GM23248 (cell line): ENCODE data around the gene SYNE3. TPM values are rescaled to one million over a fixed set of nuclear protein-coding genes. Genes with fewer than 3 reads are reported as not detected.

Source experiments
- DNase-seq: peaks from one replicate; pipeline ENCODE4 v3.0.0-alpha.2; 2015
- H2AFZ ChIP-seq: fragments of 200-600 bp; sonication (generic); 2 replicates; pipeline ENCODE4 v1.6.1; 2016; ENCODE audit warnings: antibody characterized with exemption
- H3F3A ChIP-seq: fragments of 200-600 bp; sonication (generic); 2 replicates; pipeline ENCODE4 v1.6.1; 2016; ENCODE audit warnings: mild to moderate bottlenecking, antibody characterized with exemption, mixed run types; ENCODE audit not compliant: insufficient read depth
- H3K27ac ChIP-seq: fragments of 200-600 bp; sonication (generic); 2 replicates; pipeline ENCODE4 v1.5.1; 2016; ENCODE audit warnings: mild to moderate bottlenecking
- H3K27me3 ChIP-seq: fragments of 200-600 bp; sonication (generic); replicated peaks from 2 replicates; pipeline ENCODE4 v1.6.1; 2016; ENCODE audit warnings: mild to moderate bottlenecking; ENCODE audit not compliant: insufficient read depth
- H3K36me3 ChIP-seq: fragments of 200-600 bp; sonication (generic); 2 replicates; pipeline ENCODE4 v1.6.1; 2016; ENCODE audit warnings: low read depth, mild to moderate bottlenecking
- H3K4me1 ChIP-seq: fragments of 200-600 bp; sonication (generic); 2 replicates; pipeline ENCODE4 v1.6.1; 2016; ENCODE audit warnings: mild to moderate bottlenecking; ENCODE audit not compliant: insufficient read depth
- H3K4me2 ChIP-seq: fragments of 200-600 bp; sonication (generic); one replicate; pipeline ENCODE4 v1.6.1; 2016; ENCODE audit warnings: mild to moderate bottlenecking; ENCODE audit not compliant: unreplicated experiment
- H3K4me3 ChIP-seq: fragments of 200-600 bp; sonication (generic); 2 replicates; pipeline ENCODE4 v1.5.1; 2016; ENCODE audit warnings: mild to moderate bottlenecking
- H3K79me2 ChIP-seq: fragments of 200-600 bp; sonication (generic); 2 replicates; pipeline ENCODE4 v1.6.1; 2016; ENCODE audit warnings: mild to moderate bottlenecking; ENCODE audit not compliant: insufficient read depth
- H3K9ac ChIP-seq: fragments of 200-600 bp; sonication (generic); 2 replicates; pipeline ENCODE4 v1.6.1; 2016; ENCODE audit warnings: mild to moderate bottlenecking
- H3K9me2 ChIP-seq: fragments of 200-600 bp; sonication (generic); 2 replicates; pipeline ENCODE4 v1.6.1; 2016; ENCODE audit warnings: mixed run types, mild to moderate bottlenecking, moderate library complexity; ENCODE audit not compliant: insufficient read depth
- H3K9me3 ChIP-seq: fragments of 200-600 bp; sonication (generic); one replicate; pipeline ENCODE4 v1.6.1; 2017; ENCODE audit warnings: low read depth
- H4K20me1 ChIP-seq: fragments of 200-600 bp; sonication (generic); 2 replicates; pipeline ENCODE4 v1.6.0; 2016; ENCODE audit not compliant: insufficient read depth
- EZH2 ChIP-seq: fragments of 200-600 bp; sonication (generic); IDR thresholded peaks from 2 replicates; pipeline ENCODE4 v1.6.1; 2018; ENCODE audit warnings: antibody characterized with exemption, mild to moderate bottlenecking; ENCODE audit not compliant: insufficient read depth, poor library complexity, severe bottlenecking
- EZH2phosphoT487 ChIP-seq: fragments of 200-600 bp; sonication (generic); IDR thresholded peaks from 2 replicates; pipeline ENCODE4 v1.6.1; 2018; ENCODE audit warnings: antibody characterized with exemption, moderate library complexity, mild to moderate bottlenecking, low read depth; ENCODE audit not compliant: insufficient read depth
- WGBS, 2 experiments: methylation state at CpG; one replicate each; pipeline ENCODE4 v1.1.6; 2015 to 2017; ENCODE audit warnings: low lambda C conversion rate in 2 of 2, low coverage in 1 of 2; ENCODE audit errors: missing lambda C conversion rate in 2 of 2; 5-methylcytosine and 5-hydroxymethylcytosine counted together
- in situ Hi-C: fragments of 300-500 bp; cut with MboI; formaldehyde crosslinking; loops from 2 replicates; pipeline ENCODE4 v1.15.0; 2020
- polyA plus RNA-seq: library from polyadenylated mRNA; unstranded; fragments of >200 nt; fragmentation: Nextera tagmentation; extraction: Ambion mirVana; gene quantifications from 2 replicates; pipeline ENCODE4 v1.2.1, GENCODE V29; 2016
- total RNA-seq: library from RNA; depleted of rRNA; stranded (reverse); fragments of >200 nt; shearing (Covaris generic); gene quantifications from 2 replicates; pipeline ENCODE4 v1.2.3, GENCODE V29; 2014

SYNE3 gene
- total and polyA plus RNA-seq, 2 experiments from 2014 or later, result 1.2 to 4.8 TPM

DNA sequence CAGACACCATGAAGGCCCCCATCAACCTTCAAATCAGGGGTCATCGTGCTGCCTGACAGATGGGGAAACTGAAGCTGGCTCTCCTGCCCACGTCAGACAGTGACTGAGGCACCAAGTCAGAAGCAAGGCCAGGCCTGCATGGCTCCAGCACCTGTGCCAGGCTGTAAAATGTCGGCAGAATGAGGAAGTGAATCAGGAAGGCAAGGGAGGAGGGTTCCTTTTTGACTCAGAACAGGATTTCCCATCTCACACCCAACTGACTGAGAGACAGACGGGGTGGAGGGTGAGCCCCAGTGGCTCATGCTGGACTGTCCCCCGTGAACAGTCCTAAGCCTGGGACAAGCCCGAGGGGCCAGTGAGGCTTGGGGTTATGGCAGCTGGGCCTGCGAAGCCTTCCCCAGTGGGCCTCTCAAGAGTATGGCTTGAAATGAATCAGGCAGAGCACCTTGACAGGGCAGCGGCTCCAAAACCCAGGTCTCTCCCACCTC, 20.9 kb downstream of the SYNE3 start:
- WGBS, 2 experiments, result 80 to 89% methylated on average over 8 of the region's 8 CpGs
- Histone ChIP-seq H3K9me2 (no peaks in the 10 kb centered on the region), H3K4me3 (no peak overlapping the region), H3K4me2 (peak overlapping the region; percentile 1), H3K9me3 (no peaks in the 10 kb centered on the region), H3K79me2 (no peaks in the 10 kb centered on the region), H3K27ac (no peak overlapping the region), H2AFZ (no peak overlapping the region), H3K36me3 (no peaks in the 10 kb centered on the region), H3K9ac (no peak overlapping the region), H3F3A (no peaks in the 10 kb centered on the region; the same call in 1 of the 2 replicates), H3K4me1 (peaks cover 20% of the 10 kb centered on the region), H3K27me3 (no peaks in the 10 kb centered on the region), H4K20me1 (no peaks in the 10 kb centered on the region)
- no peak for TF ChIP-seq EZH2
- no peak for TF ChIP-seq EZH2phosphoT487
- no peak for DNase-seq
- in situ Hi-C loops, result no loop called here

DNA sequence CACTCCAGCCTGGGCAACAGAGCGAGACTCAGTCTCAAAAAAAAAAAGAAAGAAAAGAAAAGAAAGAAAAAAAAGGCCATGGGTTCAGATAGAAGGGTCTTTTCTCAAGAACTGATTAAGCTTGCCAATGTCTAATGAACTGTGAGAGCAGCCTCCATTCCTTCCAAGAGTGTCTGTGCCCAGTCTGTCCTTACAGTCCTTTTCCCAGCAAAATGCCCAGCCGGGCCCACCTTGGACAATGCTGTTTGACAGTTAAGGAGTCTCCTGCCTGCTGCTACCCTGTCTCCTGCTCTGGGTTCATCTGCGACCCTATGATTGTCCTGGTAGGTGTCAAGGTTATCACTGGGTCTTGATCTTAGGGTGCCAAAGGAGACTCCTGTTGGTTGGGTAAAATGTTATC, 21.4 kb downstream of the SYNE3 start:
- Histone ChIP-seq H4K20me1 (no peaks in the 10 kb centered on the region), H3K4me3 (no peak overlapping the region), H3K4me1 (peaks cover 17% of the 10 kb centered on the region), H3K4me2 (no peak overlapping the region), H2AFZ (no peak overlapping the region), H3K36me3 (no peaks in the 10 kb centered on the region), H3F3A (no peaks in the 10 kb centered on the region), H3K27ac (no peak overlapping the region), H3K27me3 (no peaks in the 10 kb centered on the region), H3K79me2 (no peaks in the 10 kb centered on the region), H3K9ac (no peak overlapping the region), H3K9me2 (no peaks in the 10 kb centered on the region), H3K9me3 (no peaks in the 10 kb centered on the region)
- in situ Hi-C loops, result no loop called here
- DNase-seq, result no peak
- TF ChIP-seq EZH2phosphoT487 (no peak), EZH2 (no peak)
- 87 to 95% methylated on average over 2 to 3 of the region's 3 CpGs for WGBS, 2 experiments

GRCh38 chr14:95494456-95494855, 22.0 kb downstream of the SYNE3 start:
- 98% methylated on average over 4 of the region's 4 CpGs for WGBS, 2 experiments
- Histone ChIP-seq H3K36me3 (no peaks in the 10 kb centered on the region), H3K4me1 (peaks cover 17% of the 10 kb centered on the region), H2AFZ (no peak overlapping the region), H4K20me1 (no peaks in the 10 kb centered on the region), H3K27ac (no peak overlapping the region), H3K27me3 (no peaks in the 10 kb centered on the region), H3K9ac (no peak overlapping the region), H3F3A (no peaks in the 10 kb centered on the region), H3K4me2 (no peak overlapping the region), H3K79me2 (no peaks in the 10 kb centered on the region), H3K9me3 (no peaks in the 10 kb centered on the region), H3K9me2 (no peaks in the 10 kb centered on the region), H3K4me3 (no peak overlapping the region)
- TF ChIP-seq EZH2 (no peak), EZH2phosphoT487 (no peak)
- DNase-seq, result no peak
- in situ Hi-C loops, result no loop called here

GRCh38 chr14:95493976-95494375, 22.5 kb downstream of the SYNE3 start:
- Histone ChIP-seq H3K4me3 (no peak overlapping the region), H3K9ac (no peak overlapping the region), H3K27me3 (no peaks in the 10 kb centered on the region), H3K79me2 (no peaks in the 10 kb centered on the region), H3F3A (no peaks in the 10 kb centered on the region), H3K4me1 (peaks cover 17% of the 10 kb centered on the region), H3K9me2 (no peaks in the 10 kb centered on the region), H3K4me2 (no peak overlapping the region), H3K36me3 (no peaks in the 10 kb centered on the region), H4K20me1 (no peaks in the 10 kb centered on the region), H3K9me3 (no peaks in the 10 kb centered on the region), H3K27ac (no peak overlapping the region), H2AFZ (no peak overlapping the region)
- TF ChIP-seq EZH2, result no peak
- WGBS, 2 experiments, result 86 to 90% methylated on average over 4 of the region's 4 CpGs
- in situ Hi-C loops, result no loop called here
- no peak for DNase-seq

DNA sequence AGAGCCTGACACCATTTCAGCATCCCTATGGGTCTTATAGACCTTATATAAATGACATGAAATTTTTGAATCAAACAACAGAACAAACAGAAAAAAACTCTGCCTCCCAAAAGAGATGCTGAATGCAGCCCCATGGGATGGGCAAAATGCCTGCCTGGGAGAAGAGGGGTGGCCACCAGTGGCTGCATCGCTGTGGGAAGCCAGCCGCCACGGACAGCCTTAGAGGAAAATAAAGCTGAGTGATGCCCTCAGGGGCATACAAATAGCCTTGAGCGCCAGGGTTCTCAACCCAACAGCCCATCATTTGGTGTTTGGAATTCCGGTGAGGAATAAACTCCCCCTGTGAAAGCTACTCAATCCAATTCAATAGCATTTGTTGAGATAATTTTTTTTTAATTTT, 22.9 kb downstream of the SYNE3 start:
- no peak overlapping the region for H3K27ac ChIP-seq
- no peaks in the 10 kb centered on the region for H3K9me3 ChIP-seq
- H2AFZ ChIP-seq, result no peak overlapping the region
- no peak overlapping the region for H3K4me3 ChIP-seq
- no peaks in the 10 kb centered on the region for H3K27me3 ChIP-seq
- 80 to 98% methylated on average over 4 to 5 of the region's 5 CpGs for WGBS, 2 experiments
- DNase-seq, result no peak
- TF ChIP-seq EZH2phosphoT487 (no peak), EZH2 (no peak)
- in situ Hi-C loops, result no loop called here
- peaks cover 17% of the 10 kb centered on the region for H3K4me1 ChIP-seq
- no peaks in the 10 kb centered on the region for H3F3A ChIP-seq
- H3K4me2 ChIP-seq, result no peak overlapping the region
- no peak overlapping the region for H3K9ac ChIP-seq
- no peaks in the 10 kb centered on the region for H3K9me2 ChIP-seq
- H4K20me1 ChIP-seq, result no peaks in the 10 kb centered on the region
- H3K36me3 ChIP-seq, result no peaks in the 10 kb centered on the region
- H3K79me2 ChIP-seq, result no peaks in the 10 kb centered on the region
